Breast epithelium (tissue), 4 donors: ENCODE measurements around the gene ECEL1. TPM values are rescaled to one million over a fixed set of nuclear protein-coding genes. Genes with fewer than 3 reads are reported as not detected.
"Not testable (repeated sequence)": the region's sequence is repeated elsewhere in the genome, so short reads cannot be mapped to it uniquely, and the experiment has no call there.

Experiments used
- DNase-seq, 2 donors: peaks; one replicate each; pipeline ENCODE4 v3.0.0-alpha.2; 2019; ENCODE audit warnings: low spot score in 2 of 2
- H3K27ac ChIP-seq, 2 donors: fragments of 200-600 bp; sonication (generic) in 1 of 2; one replicate each; pipeline ENCODE4 v1.5.1; 2016 to 2019; ENCODE audit warnings: mild to moderate bottlenecking in 1 of 2
- H3K27me3 ChIP-seq, 2 donors: fragments of 200-600 bp; sonication (generic) in 1 of 2; one replicate each; pipeline versions ENCODE4 v1.5.1 to v1.6.0; 2017 to 2019; ENCODE audit warnings: control low read depth in 1 of 2, mild to moderate bottlenecking in 1 of 2
- H3K36me3 ChIP-seq: fragments of 200-600 bp; one replicate; pipeline ENCODE4 v1.5.1; 2019
- H3K4me1 ChIP-seq, 2 donors: fragments of 200-600 bp; sonication (generic); one replicate each; pipeline ENCODE4 v1.5.1; 2016 to 2019; ENCODE audit warnings: control low read depth in 1 of 2
- H3K4me3 ChIP-seq, 3 donors: fragments of 200-600 bp; sonication (generic); 1 replicate in 2 of 3; 2 replicates in 1 of 3; pipeline ENCODE4 v1.5.1; 2016 to 2019; ENCODE audit warnings: mild to moderate bottlenecking in 3 of 3, moderate library complexity in 2 of 3
- H3K9me3 ChIP-seq, 2 donors: fragments of 200-600 bp; sonication (generic) in 1 of 2; one replicate each; pipeline ENCODE4 v1.5.1; 2016 to 2019; ENCODE audit warnings: control low read depth in 1 of 2
- POLR2A ChIP-seq: fragments of 450-650 bp; IDR thresholded peaks from one replicate; pipeline ENCODE4 v1.6.1; 2016; ENCODE audit warnings: antibody characterized with exemption, mild to moderate bottlenecking, moderate library complexity
- POLR2AphosphoS5 ChIP-seq, 3 donors: sonication (generic); formaldehyde crosslinking; IDR thresholded peaks; one replicate each; pipeline ENCODE4 v1.6.1; 2017; ENCODE audit warnings: antibody characterized with exemption in 3 of 3
- intact Hi-C: fragments of 100-400 bp; cut with DNase I; formaldehyde crosslinking; loops from one replicate; pipeline ENCODE4 v1.15.1; 2023; ENCODE audit warnings: low total_unique reads
- total RNA-seq, 3 donors: library from RNA; depleted of rRNA; stranded (reverse); fragments of >200 nt; gene quantifications; one replicate each; pipeline ENCODE4 v1.1.0, GENCODE V29; 2016
- TF ChIP-seq, protein P1 (sequence below), 3 donors: fragments of 450-650 bp; IDR thresholded peaks; one replicate each; pipeline ENCODE4 v1.5.1; 2016 to 2017; ENCODE audit warnings: antibody characterized with exemption in 3 of 3, mild to moderate bottlenecking in 3 of 3, moderate library complexity in 3 of 3

ECEL1 gene
- total RNA-seq, 3 donors from 2014 or later, result 0.15 to 2.3 (median 0.48) TPM

DNA sequence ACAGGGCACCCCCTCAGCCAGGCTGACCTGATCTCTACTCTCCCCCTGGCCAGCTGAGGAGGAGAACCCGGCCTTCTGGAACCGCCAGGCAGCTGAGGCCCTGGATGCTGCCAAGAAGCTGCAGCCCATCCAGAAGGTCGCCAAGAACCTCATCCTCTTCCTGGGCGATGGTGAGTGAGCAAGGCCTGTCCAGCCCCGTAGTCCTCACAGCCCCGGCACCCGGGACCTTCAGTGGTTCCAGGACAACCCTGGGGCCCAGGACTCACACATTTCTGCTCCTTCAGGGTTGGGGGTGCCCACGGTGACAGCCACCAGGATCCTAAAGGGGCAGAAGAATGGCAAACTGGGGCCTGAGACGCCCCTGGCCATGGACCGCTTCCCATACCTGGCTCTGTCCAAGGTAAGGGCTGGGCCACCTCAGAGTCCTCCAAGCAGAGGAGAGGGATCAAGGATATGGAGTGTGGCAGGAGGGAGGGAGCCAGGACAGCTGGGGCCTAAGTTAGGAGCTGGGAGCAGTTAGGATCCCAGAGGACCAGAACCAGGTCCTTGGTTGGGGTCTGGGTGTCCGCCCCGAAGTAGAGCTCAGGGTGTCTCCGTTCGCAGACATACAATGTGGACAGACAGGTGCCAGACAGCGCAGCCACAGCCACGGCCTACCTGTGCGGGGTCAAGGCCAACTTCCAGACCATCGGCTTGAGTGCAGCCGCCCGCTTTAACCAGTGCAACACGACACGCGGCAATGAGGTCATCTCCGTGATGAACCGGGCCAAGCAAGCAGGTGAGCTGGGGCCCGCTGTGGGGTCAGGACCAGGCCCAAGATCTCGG lies 31.1 kb downstream of the ECEL1 start:
- H3K27ac ChIP-seq, result no peak overlapping the region
- H3K4me1 ChIP-seq, result no peaks in the 10 kb centered on the region
- no peaks in the 10 kb centered on the region for H3K36me3 ChIP-seq
- peaks cover 0 to 26% of the 10 kb centered on the region in 2 donors for H3K27me3 ChIP-seq
- H3K4me3 ChIP-seq, result no peak overlapping the region
- TF ChIP-seq, protein P1, sequence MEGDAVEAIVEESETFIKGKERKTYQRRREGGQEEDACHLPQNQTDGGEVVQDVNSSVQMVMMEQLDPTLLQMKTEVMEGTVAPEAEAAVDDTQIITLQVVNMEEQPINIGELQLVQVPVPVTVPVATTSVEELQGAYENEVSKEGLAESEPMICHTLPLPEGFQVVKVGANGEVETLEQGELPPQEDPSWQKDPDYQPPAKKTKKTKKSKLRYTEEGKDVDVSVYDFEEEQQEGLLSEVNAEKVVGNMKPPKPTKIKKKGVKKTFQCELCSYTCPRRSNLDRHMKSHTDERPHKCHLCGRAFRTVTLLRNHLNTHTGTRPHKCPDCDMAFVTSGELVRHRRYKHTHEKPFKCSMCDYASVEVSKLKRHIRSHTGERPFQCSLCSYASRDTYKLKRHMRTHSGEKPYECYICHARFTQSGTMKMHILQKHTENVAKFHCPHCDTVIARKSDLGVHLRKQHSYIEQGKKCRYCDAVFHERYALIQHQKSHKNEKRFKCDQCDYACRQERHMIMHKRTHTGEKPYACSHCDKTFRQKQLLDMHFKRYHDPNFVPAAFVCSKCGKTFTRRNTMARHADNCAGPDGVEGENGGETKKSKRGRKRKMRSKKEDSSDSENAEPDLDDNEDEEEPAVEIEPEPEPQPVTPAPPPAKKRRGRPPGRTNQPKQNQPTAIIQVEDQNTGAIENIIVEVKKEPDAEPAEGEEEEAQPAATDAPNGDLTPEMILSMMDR (IDR thresholded peaks at IDR 0.05), result no peak
- no peak for TF ChIP-seq POLR2A
- no peak for DNase-seq
- intact Hi-C loops, result no loop called here
- H3K9me3 ChIP-seq, result no peaks in the 10 kb centered on the region

DNA sequence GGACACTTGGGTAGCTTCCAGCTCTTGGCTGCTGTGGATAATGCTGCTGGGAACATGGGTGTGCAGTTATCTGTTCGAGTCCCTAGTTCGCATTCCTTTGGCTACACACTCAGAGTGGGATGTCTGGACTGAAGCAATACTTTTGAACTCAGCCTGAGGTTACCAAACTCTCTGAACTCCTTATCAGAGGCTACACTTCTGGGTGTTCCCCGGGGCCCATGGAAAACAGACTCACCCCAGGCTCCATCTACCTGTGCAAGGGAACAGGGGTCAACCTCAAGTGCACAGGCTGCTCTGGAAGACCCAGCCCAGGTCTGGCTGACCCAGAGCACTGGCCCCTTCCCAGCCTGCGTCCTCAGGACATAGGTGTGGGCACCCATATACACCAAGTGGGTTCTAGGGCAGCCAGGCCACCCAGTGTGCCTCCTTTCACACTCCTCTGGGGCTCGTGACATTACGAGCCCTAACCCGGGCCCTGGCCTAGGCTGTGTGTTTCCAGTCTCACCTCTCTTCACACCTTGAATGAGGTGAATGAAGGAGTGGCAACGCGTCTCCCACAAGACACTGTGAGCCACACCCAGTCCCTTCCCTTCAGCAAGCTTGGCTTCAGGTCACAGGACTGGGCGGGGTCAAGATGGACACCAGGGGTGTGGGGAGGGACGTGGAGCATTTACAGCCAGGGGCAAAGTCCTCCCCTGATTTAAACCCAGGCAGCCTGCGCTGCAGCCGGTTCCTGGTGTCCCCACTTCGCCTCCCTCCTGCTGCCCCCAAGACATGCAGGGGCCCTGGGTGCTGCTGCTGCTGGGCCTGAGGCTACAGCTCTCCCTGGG lies 32.0 kb downstream of the ECEL1 start, which contains the start of gene ALPI:
TSS of gene ALPI (plus strand) at position 728 of the 830 bp plus-strand sequence. CDS start at position 775, 47 bp downstream.
- intact Hi-C loops, result no loop called here
- TF ChIP-seq POLR2AphosphoS5 (IDR thresholded peaks at IDR 0.05) (no peak), POLR2A (no peak)
- TF ChIP-seq, protein P1 (IDR thresholded peaks at IDR 0.05), result no peak
- Histone ChIP-seq H3K9me3 (no peaks in the 10 kb centered on the region), H3K27me3 (peaks cover 0 to 26% of the 10 kb centered on the region in 2 donors), H3K4me1 (no peaks in the 10 kb centered on the region), H3K36me3 (no peaks in the 10 kb centered on the region), H3K4me3 (no peak within 1 kb of the TSS), H3K27ac (no peak within 1 kb of the TSS)
- no peak for DNase-seq

DNA sequence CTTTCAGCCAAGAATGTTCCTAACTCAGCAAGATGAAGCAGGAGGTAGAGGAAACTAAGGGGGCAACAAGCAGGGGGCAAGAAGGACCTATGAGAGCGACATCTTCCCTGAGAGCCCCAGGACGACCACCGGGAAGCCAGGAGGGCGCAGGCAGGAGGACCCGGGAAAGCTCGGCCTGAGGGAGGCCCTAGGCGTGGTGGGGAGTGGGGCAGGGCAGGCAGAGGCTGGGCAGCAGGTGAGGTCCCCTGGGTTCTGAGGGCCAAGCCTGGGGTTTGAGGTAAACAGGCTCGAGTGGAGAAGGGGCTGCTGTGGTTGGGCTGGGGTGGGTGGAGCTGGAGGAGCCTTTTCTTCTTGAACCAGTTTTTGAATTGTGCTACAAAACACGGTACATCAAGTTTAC lies 33.0 kb downstream of the ECEL1 start:
- TF ChIP-seq POLR2AphosphoS5 (IDR thresholded peaks at IDR 0.05) (no peak), POLR2A (no peak)
- TF ChIP-seq, protein P1 (IDR thresholded peaks at IDR 0.05), result no peak
- H3K4me3 ChIP-seq, result no peak overlapping the region
- no peaks in the 10 kb centered on the region for H3K9me3 ChIP-seq
- DNase-seq, result no peak
- intact Hi-C loops, result no loop called here
- no peaks in the 10 kb centered on the region for H3K4me1 ChIP-seq
- H3K36me3 ChIP-seq, result no peaks in the 10 kb centered on the region
- H3K27ac ChIP-seq, result no peak overlapping the region
- peaks cover 0 to 25% of the 10 kb centered on the region in 2 donors for H3K27me3 ChIP-seq

DNA sequence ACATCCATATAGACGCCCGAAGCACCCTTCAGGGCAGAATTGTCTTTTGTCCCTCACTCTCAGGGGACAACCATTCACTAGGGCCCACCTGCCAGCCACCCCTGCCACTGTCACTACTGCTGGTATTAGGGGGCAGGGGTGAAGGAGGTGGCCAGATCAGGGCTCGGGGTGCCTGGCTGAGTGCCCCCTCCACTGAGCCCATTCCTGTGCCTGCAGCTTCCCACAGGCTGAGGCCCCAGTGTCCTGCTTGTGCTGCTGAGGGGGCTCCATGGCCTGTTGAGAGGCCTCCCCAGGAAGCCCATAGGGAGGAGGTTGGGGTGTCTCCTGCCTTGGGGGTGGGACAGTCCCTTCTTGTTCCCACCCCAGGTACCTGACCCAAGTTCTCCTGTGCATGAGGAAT lies 36.0 kb downstream of the ECEL1 start:
- H3K27ac ChIP-seq, H3K27me3 ChIP-seq, DNase-seq, H3K4me1 ChIP-seq, intact Hi-C loops, H3K4me3 ChIP-seq, H3K9me3 ChIP-seq, H3K36me3 ChIP-seq: not testable (repeated sequence)

DNA sequence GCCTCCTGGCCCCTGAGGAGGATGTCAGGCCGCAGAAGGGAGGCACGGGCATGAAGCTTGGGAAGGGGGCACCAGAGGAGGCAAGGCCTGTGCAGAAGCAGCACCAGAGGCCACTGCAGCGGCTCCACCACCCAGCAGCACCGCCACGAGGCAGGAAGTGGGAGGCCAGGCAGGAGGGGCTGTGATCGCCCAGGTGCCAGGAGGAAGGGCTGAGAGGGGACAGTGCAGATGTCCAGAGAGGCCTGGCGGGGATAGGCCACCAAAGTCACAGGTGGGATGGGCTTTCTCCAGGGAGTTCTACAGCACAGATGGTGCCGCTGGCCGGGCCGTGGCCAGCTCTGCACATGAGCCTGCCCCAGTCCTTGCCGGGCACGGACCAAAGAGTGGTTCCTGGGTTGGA lies 37.7 kb downstream of the ECEL1 start:
- H3K36me3 ChIP-seq, result no peaks in the 10 kb centered on the region
- no peaks in the 10 kb centered on the region for H3K9me3 ChIP-seq
- H3K27ac ChIP-seq, result no peak overlapping the region
- H3K4me3 ChIP-seq, result no peak overlapping the region
- no peak for DNase-seq
- H3K4me1 ChIP-seq, result no peaks in the 10 kb centered on the region
- intact Hi-C loops, result no loop called here
- H3K27me3 ChIP-seq, result no peaks in the 10 kb centered on the region
- TF ChIP-seq POLR2A, result no peak
- no peak for TF ChIP-seq POLR2AphosphoS5 (IDR thresholded peaks at IDR 0.05)
- TF ChIP-seq, protein P1 (IDR thresholded peaks at IDR 0.05), result no peak
